GM23338 (cell line): ENCODE results near the gene AFAP1L2. TPM values are rescaled to one million over a fixed set of nuclear protein-coding genes. Genes with fewer than 3 reads are reported as not detected.

ENCODE experiments used
- ATAC-seq: fragments of 200-7000 bp; cut with Tn5 transposase; 3 replicates; pipeline ENCODE4 v1.9.1; 2020
- DNase-seq: peaks from one replicate; pipeline ENCODE4 v3.0.0-alpha.2; 2015; ENCODE audit warnings: low spot score
- H2AFZ ChIP-seq: fragments of 200-600 bp; sonication (generic); 2 replicates; pipeline ENCODE4 v1.8.0; 2016; ENCODE audit warnings: antibody characterized with exemption, mild to moderate bottlenecking, moderate library complexity
- H3F3A ChIP-seq: fragments of 200-600 bp; sonication (generic); replicated peaks from 2 replicates; pipeline ENCODE4 v1.8.0; 2017; ENCODE audit warnings: antibody characterized with exemption, mixed run types, low read depth
- H3K27ac ChIP-seq: fragments of 200-600 bp; sonication (generic); 2 replicates; pipeline ENCODE4 v1.6.1; 2016; ENCODE audit warnings: low read depth
- H3K27me3 ChIP-seq: fragments of 200-600 bp; sonication (generic); 2 replicates; pipeline ENCODE4 v1.8.0; 2016; ENCODE audit warnings: mild to moderate bottlenecking, mixed run types, moderate library complexity; ENCODE audit not compliant: insufficient read depth
- H3K36me3 ChIP-seq: fragments of 200-600 bp; sonication (generic); 2 replicates; pipeline ENCODE4 v1.8.0; 2016; ENCODE audit warnings: mild to moderate bottlenecking; ENCODE audit not compliant: insufficient read depth
- H3K4me1 ChIP-seq: fragments of 200-600 bp; sonication (generic); 2 replicates; pipeline ENCODE4 v1.8.0; 2016; ENCODE audit warnings: mild to moderate bottlenecking, moderate library complexity; ENCODE audit not compliant: insufficient read depth
- H3K4me2 ChIP-seq: fragments of 200-600 bp; sonication (generic); 2 replicates; pipeline ENCODE4 v1.7.1; 2017; ENCODE audit warnings: mixed run types
- H3K4me3 ChIP-seq: fragments of 200-600 bp; sonication (generic); 2 replicates; pipeline ENCODE4 v1.6.1; 2016; ENCODE audit warnings: mixed run types
- H3K79me2 ChIP-seq: fragments of 200-600 bp; sonication (generic); replicated peaks from 2 replicates; pipeline ENCODE4 v1.8.0; 2017; ENCODE audit warnings: mild to moderate bottlenecking; ENCODE audit not compliant: insufficient read depth
- H3K9me2 ChIP-seq: fragments of 200-600 bp; sonication (generic); 2 replicates; pipeline ENCODE4 v1.8.0; 2017; ENCODE audit not compliant: insufficient read depth
- H4K20me1 ChIP-seq: fragments of 200-600 bp; sonication (generic); replicated peaks from 2 replicates; pipeline ENCODE4 v1.8.0; 2017; ENCODE audit warnings: mild to moderate bottlenecking; ENCODE audit not compliant: insufficient read depth
- H3K27ac Mint-ChIP-seq: 2 replicates; pipeline ENCODE4 v1.8.0; 2020; ENCODE audit warnings: inconsistent platforms, mild to moderate bottlenecking, moderate library complexity, mixed read lengths
- H3K27me3 Mint-ChIP-seq: 3 replicates; pipeline ENCODE4 v1.8.0; 2022; ENCODE audit warnings: low read depth, mild to moderate bottlenecking, moderate library complexity, mixed read lengths, inconsistent platforms; ENCODE audit not compliant: insufficient read depth, poor library complexity
- H3K36me3 Mint-ChIP-seq: 3 replicates; pipeline ENCODE4 v1.8.0; 2021; ENCODE audit warnings: low read depth, mild to moderate bottlenecking, inconsistent platforms, moderate library complexity, mixed read lengths
- H3K4me1 Mint-ChIP-seq: 3 replicates; pipeline ENCODE4 v1.8.0; 2020; ENCODE audit warnings: mild to moderate bottlenecking, inconsistent platforms, mixed read lengths
- H3K4me3 Mint-ChIP-seq: 3 replicates; pipeline ENCODE4 v1.8.0; 2021; ENCODE audit warnings: moderate library complexity, mild to moderate bottlenecking, inconsistent platforms, mixed read lengths
- H3K9me3 Mint-ChIP-seq: 3 replicates; pipeline ENCODE4 v1.8.0; 2020; ENCODE audit warnings: moderate library complexity, mild to moderate bottlenecking, inconsistent platforms, mixed read lengths
- CREB1 ChIP-seq: fragments of 250-450 bp; sonication (Bioruptor Pico); IDR thresholded peaks from 2 replicates; pipeline ENCODE4 v1.5.0; 2020; ENCODE audit warnings: low read depth, mild to moderate bottlenecking, moderate library complexity
- NANOG ChIP-seq: IDR thresholded peaks from 2 replicates; pipeline ENCODE4 v1.6.1; 2016; ENCODE audit warnings: antibody characterized with exemption, borderline replicate concordance
- POLR2AphosphoS5 ChIP-seq: IDR thresholded peaks from 2 replicates; pipeline ENCODE4 v1.6.1; 2016; ENCODE audit warnings: antibody characterized with exemption, low read depth
- REST ChIP-seq: IDR thresholded peaks from one replicate; pipeline ENCODE4 v1.6.1; 2018; ENCODE audit warnings: antibody characterized with exemption; ENCODE audit not compliant: unreplicated experiment
- STAT1 ChIP-seq: IDR thresholded peaks from one replicate; pipeline ENCODE4 v1.6.1; 2016; ENCODE audit warnings: antibody characterized with exemption; ENCODE audit not compliant: unreplicated experiment
- ZNF462 ChIP-seq: fragments of 250-450 bp; sonication (Bioruptor Pico); IDR thresholded peaks from 2 replicates; pipeline ENCODE4 v1.5.0; 2020; ENCODE audit warnings: mild to moderate bottlenecking, moderate library complexity
- polyA plus RNA-seq: library from polyadenylated mRNA; unstranded; fragments of >200 nt; fragmentation: Nextera tagmentation; extraction: Ambion mirVana; gene quantifications from 2 replicates; pipeline ENCODE4 v1.2.1, GENCODE V29; 2016
- total RNA-seq: library from RNA; depleted of rRNA; stranded (reverse); fragments of >200 nt; shearing (Covaris generic); gene quantifications from 2 replicates; pipeline ENCODE4 v1.2.3, GENCODE V29; 2014
- TF ChIP-seq, protein P1 (sequence below): IDR thresholded peaks from 2 replicates; pipeline ENCODE4 v1.6.1; 2016; ENCODE audit warnings: antibody characterized with exemption

The AFAP1L2 gene
- total and polyA plus RNA-seq, 2 experiments from 2014 or later: 2.3 to 6.5 TPM

DNA sequence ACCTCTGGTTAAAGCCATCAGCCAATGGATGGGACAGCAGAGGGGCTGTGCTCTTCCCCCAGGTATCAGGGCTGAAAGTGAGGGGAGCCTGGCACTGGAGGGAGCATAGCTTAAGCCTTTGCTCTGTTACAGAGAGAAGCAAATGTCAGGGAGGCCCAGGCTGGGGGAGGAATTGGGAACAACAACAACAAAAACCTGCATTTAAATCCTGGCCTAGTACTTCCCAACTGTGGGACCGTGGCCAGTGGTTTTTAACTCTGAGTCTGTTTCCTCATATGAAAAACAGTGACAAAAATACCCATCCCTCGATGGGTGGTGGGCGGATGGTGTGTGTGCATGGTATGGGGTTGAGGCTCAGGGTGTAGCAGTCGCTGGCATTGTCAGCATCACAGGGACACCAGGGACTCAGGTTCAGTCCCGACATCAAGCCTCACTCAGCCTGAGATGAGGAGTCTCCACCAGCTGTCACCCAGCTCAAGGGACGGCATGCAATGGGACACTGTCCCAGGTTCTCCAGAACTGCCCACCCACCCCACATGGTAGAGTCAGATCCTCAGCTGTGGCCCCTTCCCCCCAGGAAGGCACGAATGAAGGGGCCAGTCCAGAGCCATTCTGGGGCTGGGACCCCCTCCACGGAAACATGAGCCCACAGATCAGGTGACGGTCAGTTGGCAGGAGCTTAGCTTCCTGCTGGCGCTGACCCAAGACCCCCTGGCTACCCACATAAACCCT, 74.5 kb downstream of the AFAP1L2 start:
- H3F3A ChIP-seq: no peaks in the 10 kb centered on the region
- H3K4me3 ChIP-seq: no peak overlapping the region
- no peak overlapping the region for H3K27ac ChIP-seq
- Mint-ChIP-seq H3K36me3 (no peaks in the 10 kb centered on the region), H3K4me1 (peaks cover 20% of the 10 kb centered on the region), H3K9me3 (no peaks in the 10 kb centered on the region), H3K27me3 (peaks cover 4% of the 10 kb centered on the region), H3K27ac (no peak overlapping the region), H3K4me3 (no peak overlapping the region)
- H3K27me3 ChIP-seq: no peaks in the 10 kb centered on the region
- no peaks in the 10 kb centered on the region for H3K79me2 ChIP-seq
- H4K20me1 ChIP-seq: no peaks in the 10 kb centered on the region
- H2AFZ ChIP-seq: no peak overlapping the region
- H3K4me1 ChIP-seq: peaks cover 3% of the 10 kb centered on the region; the same call in 1 of the 2 replicates
- TF ChIP-seq CREB1 (no peak), REST (no peak)
- ATAC-seq (no peak), DNase-seq (no peak)
- H3K36me3 ChIP-seq: no peaks in the 10 kb centered on the region
- H3K9me2 ChIP-seq: no peaks in the 10 kb centered on the region
- no peak overlapping the region for H3K4me2 ChIP-seq

GRCh38 chr10:114328874-114329273, 75.4 kb downstream of the AFAP1L2 start:
- Histone ChIP-seq H3K4me1 (no peaks in the 10 kb centered on the region), H3K79me2 (no peaks in the 10 kb centered on the region)

More at GRCh38 chr10:114328874-114329273, 75.4 kb downstream of the AFAP1L2 start:
- H3K9me3 Mint-ChIP-seq: no peaks in the 10 kb centered on the region
- H3K27ac Mint-ChIP-seq: no peak overlapping the region; the same call in 1 of the 2 replicates
- Histone ChIP-seq H3K36me3 (no peaks in the 10 kb centered on the region), H4K20me1 (no peaks in the 10 kb centered on the region), H3K4me2 (no peak overlapping the region), H3K27me3 (no peaks in the 10 kb centered on the region), H2AFZ (no peak overlapping the region), H3K4me3 (no peak overlapping the region), H3K9me2 (no peaks in the 10 kb centered on the region), H3K27ac (no peak overlapping the region), H3F3A (no peaks in the 10 kb centered on the region)
- no peak overlapping the region for H3K4me3 Mint-ChIP-seq
- ATAC-seq (no peak), DNase-seq (no peak)
- TF ChIP-seq ZNF462 (CRISPR knock-in tag) (no peak), STAT1 (no peak), NANOG (no peak), POLR2AphosphoS5 (no peak)
- TF ChIP-seq, protein P1, sequence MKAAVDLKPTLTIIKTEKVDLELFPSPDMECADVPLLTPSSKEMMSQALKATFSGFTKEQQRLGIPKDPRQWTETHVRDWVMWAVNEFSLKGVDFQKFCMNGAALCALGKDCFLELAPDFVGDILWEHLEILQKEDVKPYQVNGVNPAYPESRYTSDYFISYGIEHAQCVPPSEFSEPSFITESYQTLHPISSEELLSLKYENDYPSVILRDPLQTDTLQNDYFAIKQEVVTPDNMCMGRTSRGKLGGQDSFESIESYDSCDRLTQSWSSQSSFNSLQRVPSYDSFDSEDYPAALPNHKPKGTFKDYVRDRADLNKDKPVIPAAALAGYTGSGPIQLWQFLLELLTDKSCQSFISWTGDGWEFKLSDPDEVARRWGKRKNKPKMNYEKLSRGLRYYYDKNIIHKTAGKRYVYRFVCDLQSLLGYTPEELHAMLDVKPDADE: no peak
- peaks cover 6% of the 10 kb centered on the region for H3K27me3 Mint-ChIP-seq
- peaks cover 11% of the 10 kb centered on the region for H3K4me1 Mint-ChIP-seq
- H3K36me3 Mint-ChIP-seq: no peaks in the 10 kb centered on the region
